ENCODE data around the gene KCNJ1. TPM values are rescaled to one million over a fixed set of nuclear protein-coding genes. Genes with fewer than 3 reads are reported as not detected.

Gene KCNJ1
- total and polyA plus RNA-seq, 2 donors, result 0.09 TPM; not detected in 1

GRCh38 chr11:128860571-128861361 lies 6.3 kb downstream of the KCNJ1 start:
- Histone ChIP-seq H3K36me3 (ENCODE audit: insufficient read depth) (no peaks in the 10 kb centered on the region), H3K4me1 (ENCODE audit: insufficient read depth) (no peaks in the 10 kb centered on the region), H3K4me3 (ENCODE audit: low read depth, low read length) (no peak overlapping the region), H3K27ac (ENCODE audit: low read depth) (no peak overlapping the region)
- 94% methylated on average over 16 of the region's 16 CpGs for WGBS
- DNase-seq (ENCODE audit: extremely low spot score), result no peak

GRCh38 chr11:128859563-128860441 lies 7.3 kb downstream of the KCNJ1 start:
- H3K4me3 ChIP-seq (ENCODE audit: low read depth, low read length), result no peak overlapping the region
- H3K36me3 ChIP-seq (ENCODE audit: insufficient read depth), result no peaks in the 10 kb centered on the region
- H3K4me1 ChIP-seq (ENCODE audit: insufficient read depth), result no peaks in the 10 kb centered on the region
- H3K27ac ChIP-seq (ENCODE audit: low read depth), result no peak overlapping the region
- no peak for DNase-seq (ENCODE audit: extremely low spot score)
- 34% methylated on average over 33 of the region's 33 CpGs for WGBS

DNA sequence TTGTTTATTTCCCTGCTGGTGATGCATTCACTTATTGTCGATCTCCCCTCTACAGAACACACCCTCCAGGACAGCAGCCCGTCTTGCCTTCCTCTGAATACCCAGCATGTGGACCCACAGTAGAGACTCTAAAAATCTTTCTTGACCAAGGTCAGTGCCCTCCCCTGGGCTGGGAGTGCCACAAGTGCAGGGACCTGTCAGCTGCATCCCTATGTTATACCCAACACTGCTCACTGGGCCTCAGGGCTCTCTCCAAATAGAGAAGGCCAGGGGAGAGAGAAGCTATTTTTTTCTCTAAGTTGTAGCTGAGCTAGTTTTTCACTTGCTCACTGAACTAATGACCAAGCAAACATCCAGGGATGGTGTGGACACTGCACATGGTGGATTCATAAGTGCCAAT lies 9.8 kb downstream of the KCNJ1 start:
- H3K27ac ChIP-seq (ENCODE audit: low read depth), result no peak overlapping the region
- H3K4me1 ChIP-seq (ENCODE audit: insufficient read depth), result no peaks in the 10 kb centered on the region
- no peak for DNase-seq (ENCODE audit: extremely low spot score)
- no peaks in the 10 kb centered on the region for H3K36me3 ChIP-seq (ENCODE audit: insufficient read depth)
- H3K4me3 ChIP-seq (ENCODE audit: low read depth, low read length), result no peak overlapping the region
- 85% methylated on average over 2 of the region's 2 CpGs for WGBS

GRCh38 chr11:128856241-128856640 lies 10.9 kb downstream of the KCNJ1 start:
- no peaks in the 10 kb centered on the region for H3K36me3 ChIP-seq (ENCODE audit: insufficient read depth)
- no peak for DNase-seq (ENCODE audit: extremely low spot score)
- H3K4me3 ChIP-seq (ENCODE audit: low read depth, low read length), result no peak overlapping the region
- 88% methylated on average over 6 of the region's 6 CpGs for WGBS
- no peak overlapping the region for H3K27ac ChIP-seq (ENCODE audit: low read depth)
- H3K4me1 ChIP-seq (ENCODE audit: insufficient read depth), result no peaks in the 10 kb centered on the region

GRCh38 chr11:128854841-128855240 lies 12.3 kb downstream of the KCNJ1 start:
- WGBS, result 81% methylated on average over 7 of the region's 7 CpGs
- no peak for DNase-seq (ENCODE audit: extremely low spot score)
- Histone ChIP-seq H3K4me3 (ENCODE audit: low read depth, low read length) (no peak overlapping the region), H3K4me1 (ENCODE audit: insufficient read depth) (no peaks in the 10 kb centered on the region), H3K27ac (ENCODE audit: low read depth) (no peak overlapping the region), H3K36me3 (ENCODE audit: insufficient read depth) (no peaks in the 10 kb centered on the region)

DNA sequence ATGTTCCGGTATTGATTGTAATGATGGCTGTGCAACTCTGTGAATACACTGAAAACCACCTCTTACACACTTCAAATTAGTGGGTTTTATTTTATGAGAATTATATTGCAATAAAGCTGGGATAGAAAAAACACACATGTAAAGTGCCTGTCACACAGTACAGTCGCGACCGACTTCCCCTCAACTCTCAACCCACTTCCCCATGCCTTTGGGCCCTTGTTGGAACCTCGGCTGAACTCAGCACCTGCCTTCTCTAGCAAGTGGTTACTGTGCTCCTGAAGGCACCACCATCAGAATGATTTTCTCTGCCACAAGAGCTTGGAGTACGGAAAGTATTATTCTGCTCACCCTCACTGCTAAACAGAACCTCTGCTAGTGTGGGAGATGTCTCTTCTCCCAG lies 13.5 kb downstream of the KCNJ1 start:
- Histone ChIP-seq H3K36me3 (ENCODE audit: insufficient read depth) (no peaks in the 10 kb centered on the region), H3K4me1 (ENCODE audit: insufficient read depth) (no peaks in the 10 kb centered on the region), H3K4me3 (ENCODE audit: low read depth, low read length) (no peak overlapping the region), H3K27ac (ENCODE audit: low read depth) (no peak overlapping the region)
- WGBS, result 84% methylated on average over 6 of the region's 6 CpGs
- DNase-seq (ENCODE audit: extremely low spot score), result no peak

DNA sequence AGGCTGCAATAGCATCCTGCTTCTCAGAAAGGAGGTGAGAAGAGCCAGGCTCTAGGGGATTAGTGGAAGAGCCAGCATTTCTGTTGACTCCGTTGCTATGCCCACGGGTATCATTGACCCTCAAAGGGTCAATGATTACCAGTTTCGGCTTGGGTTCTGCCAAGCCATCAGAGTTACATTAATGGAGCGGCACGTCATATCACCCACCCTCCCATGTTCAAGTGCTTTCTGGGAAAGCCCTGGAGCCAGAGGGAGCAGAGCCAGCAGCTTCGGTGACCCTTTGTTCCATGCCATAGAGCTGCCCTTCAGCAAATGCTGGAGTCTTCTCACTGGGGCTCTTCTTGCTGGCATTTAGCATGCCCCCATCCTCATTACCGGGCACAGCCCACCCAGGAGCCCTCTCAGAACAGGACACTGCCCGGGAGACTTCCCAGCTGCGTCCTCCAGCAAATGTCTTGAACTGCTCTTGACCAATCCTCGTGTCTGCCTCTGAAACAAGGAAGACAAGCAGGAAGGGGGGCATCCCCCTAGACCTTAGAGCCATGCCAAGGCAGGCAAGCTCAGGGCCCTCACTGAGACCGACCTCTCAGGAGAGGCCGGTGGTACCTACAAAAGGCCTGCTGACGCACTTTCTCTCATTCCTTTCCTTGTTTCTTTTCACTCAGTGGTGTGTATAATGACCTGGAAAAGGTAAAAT lies 14.6 kb downstream of the KCNJ1 start:
- Histone ChIP-seq H3K27ac (ENCODE audit: low read depth) (no peak overlapping the region), H3K36me3 (ENCODE audit: insufficient read depth) (no peaks in the 10 kb centered on the region), H3K4me3 (ENCODE audit: low read depth, low read length) (no peak overlapping the region), H3K4me1 (ENCODE audit: insufficient read depth) (no peaks in the 10 kb centered on the region)
- DNase-seq (ENCODE audit: extremely low spot score), result no peak
- WGBS, result 84% methylated on average over 13 of the region's 13 CpGs

GRCh38 chr11:128848815-128849455 lies 18.2 kb downstream of the KCNJ1 start:
- Histone ChIP-seq H3K4me3 (ENCODE audit: low read depth, low read length) (no peak overlapping the region), H3K4me1 (ENCODE audit: insufficient read depth) (no peaks in the 10 kb centered on the region), H3K27ac (ENCODE audit: low read depth) (no peak overlapping the region), H3K36me3 (ENCODE audit: insufficient read depth) (no peaks in the 10 kb centered on the region)
- DNase-seq (ENCODE audit: extremely low spot score), result no peak
- 29% methylated on average over 10 of the region's 10 CpGs for WGBS

DNA sequence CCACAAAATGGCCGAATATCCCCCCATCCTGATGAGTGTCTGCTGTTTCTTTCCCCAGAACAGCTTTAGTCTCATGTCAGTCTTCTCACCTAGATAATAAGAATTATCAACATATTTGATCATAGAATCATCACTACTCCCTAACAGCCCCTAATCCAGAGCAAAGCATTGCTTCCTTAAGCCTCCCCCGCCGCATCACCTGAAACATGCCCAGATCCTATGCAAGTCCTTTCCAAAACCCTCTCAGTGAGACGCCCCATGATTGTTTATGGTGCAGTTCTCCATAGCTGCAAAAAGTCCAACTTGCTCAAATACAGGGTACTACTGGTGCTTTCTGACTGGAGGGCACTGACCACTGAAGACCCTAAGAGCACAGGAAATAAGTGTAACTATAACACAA lies 20.1 kb downstream of the KCNJ1 start:
- 96% methylated on average over 4 of the region's 4 CpGs for WGBS

GRCh38 chr11:128845334-128845780 lies 21.7 kb downstream of the KCNJ1 start:
- H3K27ac ChIP-seq (ENCODE audit: low read depth), result no peak overlapping the region
- DNase-seq (ENCODE audit: extremely low spot score), result no peak
- no peaks in the 10 kb centered on the region for H3K36me3 ChIP-seq (ENCODE audit: insufficient read depth)
- H3K4me3 ChIP-seq (ENCODE audit: low read depth, low read length), result no peak overlapping the region
- H3K4me1 ChIP-seq (ENCODE audit: insufficient read depth), result no peaks in the 10 kb centered on the region
- 69% methylated on average over 2 of the region's 2 CpGs for WGBS

More for the DNA sequence above, 20.1 kb downstream of the KCNJ1 start:
- H3K27ac ChIP-seq (ENCODE audit: low read depth), result no peak overlapping the region
- DNase-seq (ENCODE audit: extremely low spot score), result no peak
- no peak overlapping the region for H3K4me3 ChIP-seq (ENCODE audit: low read depth, low read length)
- H3K4me1 ChIP-seq (ENCODE audit: insufficient read depth), result no peaks in the 10 kb centered on the region
- no peaks in the 10 kb centered on the region for H3K36me3 ChIP-seq (ENCODE audit: insufficient read depth)

- no peaks in the 10 kb centered on the region for H3K4me1 ChIP-seq (ENCODE audit: insufficient read depth)
- WGBS, result 55% methylated on average over 2 of the region's 2 CpGs
Observed at GRCh38 chr11:128843198-128843785, 23.8 kb downstream of the KCNJ1 start.

DNA sequence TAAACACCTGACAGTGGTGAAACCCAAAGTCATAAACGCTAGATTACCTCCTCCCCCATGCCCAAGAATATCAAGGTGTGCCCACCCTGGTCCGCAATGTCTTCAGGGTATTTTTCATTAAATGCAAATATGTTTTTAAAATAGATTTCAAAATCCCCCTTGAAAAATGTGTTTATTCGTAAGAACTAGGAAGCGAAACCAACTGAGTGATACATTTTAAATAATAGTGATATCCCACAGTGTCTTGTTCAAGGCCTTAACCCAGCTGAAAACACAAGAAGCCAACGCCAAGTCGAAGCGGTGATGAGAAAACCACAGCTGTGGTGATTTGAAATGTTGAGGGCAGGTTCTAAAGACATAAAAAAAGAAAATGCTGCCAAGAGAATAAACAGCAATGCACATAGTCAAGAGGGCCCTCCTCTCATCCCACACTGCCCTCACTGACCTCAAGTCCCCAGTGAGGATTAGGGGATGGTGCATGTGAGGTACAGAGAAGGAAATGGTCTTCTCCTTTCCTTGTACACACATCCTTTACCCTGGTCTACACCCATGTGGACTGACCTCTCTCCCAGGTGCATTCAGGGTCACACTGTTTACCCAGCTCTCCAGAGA lies 25.5 kb downstream of the KCNJ1 start:
- Histone ChIP-seq H3K36me3 (ENCODE audit: insufficient read depth) (no peaks in the 10 kb centered on the region), H3K4me1 (ENCODE audit: insufficient read depth) (no peaks in the 10 kb centered on the region), H3K4me3 (ENCODE audit: low read depth, low read length) (no peak overlapping the region), H3K27ac (ENCODE audit: low read depth) (no peak overlapping the region)
- DNase-seq (ENCODE audit: extremely low spot score), result no peak
- 92% methylated on average over 7 of the region's 7 CpGs for WGBS

More at GRCh38 chr11:128843198-128843785, 23.8 kb downstream of the KCNJ1 start:
- Histone ChIP-seq H3K27ac (ENCODE audit: low read depth) (no peak overlapping the region), H3K36me3 (ENCODE audit: insufficient read depth) (no peaks in the 10 kb centered on the region), H3K4me3 (ENCODE audit: low read depth, low read length) (no peak overlapping the region)
- DNase-seq (ENCODE audit: extremely low spot score), result no peak
